GM12878 (cell line): Measurements from ENCODE around the gene CACNA2D3. TPM values are rescaled to one million over a fixed set of nuclear protein-coding genes. Genes with fewer than 3 reads are reported as not detected.

ENCODE experiments used
- ATAC-seq: fragments of 200-7000 bp; cut with Tn5 transposase; 3 replicates; pipeline ENCODE4 v1.9.1; 2020; ENCODE audit warnings: mild to moderate bottlenecking, moderate library complexity
- BruUV-seq: library from RNA; stranded (reverse); fragments of 400-500 nt; replicated peaks from 2 replicates; lab custom pipeline; 2021; lab: Mats Ljungman, UMichigan
- CTCF ChIA-PET: fragments of 300-600 bp; sonication (Branson Sonifier 250); formaldehyde crosslinking; extraction: SDS; loops from one replicate; lab custom pipeline; 2021; ENCODE audit warnings: inconsistent platforms; lab: Yijun Ruan, JAX
- POLR2A ChIA-PET: fragments of 350-600 bp; formaldehyde crosslinking; extraction: SDS; loops from one replicate; lab custom pipeline; 2021; ENCODE audit warnings: inconsistent platforms; lab: Charles Lee
- RAD21 ChIA-PET: fragments of 300-600 bp; sonication (Branson Sonifier 250); formaldehyde crosslinking; loops from one replicate; lab custom pipeline; 2023; ENCODE audit warnings: antibody characterized with exemption; ENCODE audit not compliant: unreplicated experiment; lab: Charles Lee
- SMC1A ChIA-PET: fragments of 300-600 bp; sonication (Branson Sonifier 250); formaldehyde crosslinking; loops from one replicate; lab custom pipeline; 2023; ENCODE audit not compliant: unreplicated experiment, uncharacterized antibody; lab: Charles Lee
- DNase-seq: peaks from one replicate; pipeline ENCODE4 v3.0.0-alpha.2; 2011; ENCODE audit warnings: low read depth, low spot score
- FAIRE-seq: peaks from 3 replicates; lab custom pipeline; 2011; peaks lifted over from hg19 to GRCh38; lab: Jason Lieb, UNC
- H2AFZ ChIP-seq: 2 replicates; pipeline ENCODE4 v1.6.0; 2011; ENCODE audit warnings: low read depth, low read length, control low read depth; ENCODE audit not compliant: control insufficient read depth
- H3K27ac ChIP-seq: 2 replicates; pipeline ENCODE4 v1.5.1; 2011; ENCODE audit warnings: control low read depth; ENCODE audit not compliant: control insufficient read depth, insufficient read depth
- H3K27me3 ChIP-seq, 2 experiments: replicated peaks in 1 of 2; 2 replicates each; pipeline versions ENCODE4 v1.6.0 to v1.6.1; 2011; ENCODE audit warnings: low read length in 1 of 2; ENCODE audit not compliant: control insufficient read depth in 2 of 2, insufficient read depth in 2 of 2
- H3K36me3 ChIP-seq, 2 experiments: 2 replicates each; pipeline ENCODE4 v1.5.1; 2011; ENCODE audit warnings: low read length in 1 of 2; ENCODE audit not compliant: control insufficient read depth in 2 of 2, insufficient read depth in 2 of 2
- H3K4me1 ChIP-seq: 2 replicates; pipeline ENCODE4 v1.6.1; 2011; ENCODE audit warnings: mild to moderate bottlenecking, low read length, moderate library complexity, mixed read lengths; ENCODE audit not compliant: control insufficient read depth, insufficient read depth
- H3K4me2 ChIP-seq: 2 replicates; pipeline ENCODE4 v1.6.0; 2011; ENCODE audit warnings: control low read depth; ENCODE audit not compliant: control insufficient read depth, insufficient read depth
- H3K4me3 ChIP-seq: fragments of 200-600 bp; sonication (generic); 2 replicates; pipeline ENCODE4 v1.5.1; 2016
- H3K79me2 ChIP-seq: 2 replicates; pipeline ENCODE4 v1.6.0; 2011; ENCODE audit warnings: low read length; ENCODE audit not compliant: control insufficient read depth, insufficient read depth
- H3K9ac ChIP-seq: 2 replicates; pipeline ENCODE4 v1.8.0; 2011; ENCODE audit warnings: low read length, control low read depth, mixed read lengths; ENCODE audit not compliant: control insufficient read depth, insufficient read depth
- H3K9me3 ChIP-seq: replicated peaks from 3 replicates; pipeline ENCODE4 v1.5.1; 2011; ENCODE audit warnings: mild to moderate bottlenecking, low read length; ENCODE audit not compliant: control insufficient read depth, insufficient read depth
- H4K20me1 ChIP-seq: 2 replicates; pipeline ENCODE4 v1.6.0; 2011; ENCODE audit not compliant: control insufficient read depth, insufficient read depth
- EED ChIP-seq: sonication (generic); IDR thresholded peaks from 2 replicates; pipeline ENCODE4 v1.6.1; 2016; ENCODE audit warnings: antibody characterized with exemption, low read depth
- TCF12 ChIP-seq: IDR thresholded peaks from 2 replicates; pipeline ENCODE4 v1.6.1; 2011; ENCODE audit warnings: low read depth, mild to moderate bottlenecking, low read length
- ZNF217 ChIP-seq: fragments of 450-650 bp; IDR thresholded peaks from 2 replicates; pipeline ENCODE4 v1.6.1; 2017; ENCODE audit warnings: antibody characterized with exemption, mild to moderate bottlenecking
- ZNF592 ChIP-seq: fragments of 450-650 bp; IDR thresholded peaks from 2 replicates; pipeline ENCODE4 v1.6.1; 2017; ENCODE audit warnings: mild to moderate bottlenecking, moderate library complexity
- WGBS: methylation state at CpG from one replicate; pipeline ENCODE4 v1.1.6; 2016; ENCODE audit warnings: low lambda C conversion rate; ENCODE audit not compliant: insufficient replicate concordance, insufficient coverage; ENCODE audit errors: missing lambda C conversion rate; 5-methylcytosine and 5-hydroxymethylcytosine counted together
- in situ Hi-C: fragments of 300-500 bp; cut with MboI; formaldehyde crosslinking; loops from 9 replicates; pipeline ENCODE4 v1.14.3; 2018; ENCODE audit warnings: mixed read lengths
- intact Hi-C: fragments of 100-400 bp; cut with micrococcal nuclease; formaldehyde crosslinking; loops from one replicate; pipeline ENCODE4 v1.14.2; 2022; ENCODE audit not compliant: unreplicated experiment
- polyA plus RNA-seq, 11 experiments: library from polyadenylated mRNA; depleted of rRNA in 4 of 11; unstranded in 6 of 11; stranded (reverse) in 5 of 11; fragments of >200 nt; fragmentation: Nextera tagmentation in 4 of 11; fragmentation: Illumina TruSeq in 1 of 11; extraction: Ambion mirVana in 4 of 11; extraction: Trizol in 1 of 11; gene quantifications; 1 replicate in 1 of 11; 2 replicates in 10 of 11; pipeline versions ENCODE4 v1.2.1 to v1.2.3, GENCODE V29; 2011 to 2016; ENCODE audit warnings: inconsistent platforms in 2 of 11, missing spikeins in 2 of 11, low read depth in 1 of 11
- total RNA-seq, 4 experiments: library from RNA; depleted of rRNA in 3 of 4; stranded (reverse); fragments of >200 nt in 3 of 4; fragmentation: Illumina TruSeq in 1 of 4; extraction: Trizol in 1 of 4; gene quantifications; 2 replicates each; pipeline versions ENCODE4 v1.2.1 to v1.2.3, GENCODE V29; 2013 to 2021

CACNA2D3 gene
- total and polyA plus RNA-seq, 10 of the 15 experiments (the other 5 are each of a cell fraction or from before 2014, with no cell fraction given): not detected

- TF ChIP-seq ZNF592 (no peak), TCF12 (no peak), ZNF217 (no peak)
- TF ChIP-seq, all 136 proteins: peak for 0
Measured at GRCh38 chr3:54759166-54759565, 636.8 kb downstream of the CACNA2D3 start (continued).

- Histone ChIP-seq H3K4me2 (no peak overlapping the region), H3K79me2 (no peaks in the 10 kb centered on the region), H3K27me3 (no peaks in the 10 kb centered on the region), H4K20me1 (no peaks in the 10 kb centered on the region), H3K27ac (no peak overlapping the region), H3K36me3 (no peaks in the 10 kb centered on the region), H3K4me3 (no peak overlapping the region), H2AFZ (no peak overlapping the region), H3K9ac (no peak overlapping the region), H3K9me3 (no peaks in the 10 kb centered on the region), H3K4me1 (no peaks in the 10 kb centered on the region)
- RAD21 ChIA-PET: no interaction called here
- in situ Hi-C loops (no loop called here), intact Hi-C loops (no loop called here)
- SMC1A ChIA-PET: interaction anchor here (0.6 kb wide), 1 partner anchor 119 kb away, joined by 4 read pairs; no protein-coding TSS in a partner anchor
- FAIRE-seq: no peak
- no peak for DNase-seq
- 20% methylated on average over 2 of the region's 2 CpGs for WGBS
- POLR2A ChIA-PET: no interaction called here
- no TSS peak for BruUV-seq
- no peak for ATAC-seq
- TF ChIP-seq EED: no peak
- CTCF ChIA-PET: no interaction called here
Measured at GRCh38 chr3:54760201-54760600, 637.8 kb downstream of the CACNA2D3 start.
